Muscle of leg (tissue), 11 donors: ENCODE measurements around the gene RASA3. TPM values are rescaled to one million over a fixed set of nuclear protein-coding genes. Genes with fewer than 3 reads are reported as not detected.

Experiments used
- DNase-seq: peaks from one replicate; pipeline ENCODE4 v3.0.0; 2013
- H3K27ac ChIP-seq: one replicate; pipeline ENCODE4 v1.5.1; 2013; ENCODE audit warnings: mild to moderate bottlenecking, low read length, control low read depth
- H3K27me3 ChIP-seq: one replicate; pipeline ENCODE4 v1.6.1; 2013; ENCODE audit warnings: low read length; ENCODE audit not compliant: control insufficient read depth, insufficient read depth
- H3K36me3 ChIP-seq: one replicate; pipeline ENCODE4 v1.6.1; 2013; ENCODE audit warnings: low read length; ENCODE audit not compliant: control insufficient read depth, insufficient read depth
- H3K4me1 ChIP-seq: one replicate; pipeline ENCODE4 v1.6.1; 2013; ENCODE audit warnings: low read length; ENCODE audit not compliant: control insufficient read depth, insufficient read depth
- H3K4me3 ChIP-seq: one replicate; pipeline ENCODE4 v1.5.1; 2013; ENCODE audit warnings: low read length, control low read depth
- H3K9me3 ChIP-seq: replicated peaks from 2 replicates; pipeline ENCODE4 v1.6.1; 2013; ENCODE audit warnings: low read depth, low read length; ENCODE audit not compliant: control insufficient read depth
- WGBS: methylation state at CpG from one replicate; pipeline ENCODE4 v1.1.5; 2013; ENCODE audit warnings: missing lambda C conversion rate; ENCODE audit not compliant: insufficient coverage; 5-methylcytosine and 5-hydroxymethylcytosine counted together
- polyA plus RNA-seq, 8 donors: library from polyadenylated mRNA; unstranded; fragments of 120-200 nt; gene quantifications; one replicate each; pipeline versions ENCODE4 v1.2.1 to v1.2.3, GENCODE V29; 2013; ENCODE audit warnings: inconsistent platforms in 1 of 8, low replicate concordance in 1 of 8; ENCODE audit not compliant: insufficient read length in 8 of 8, insufficient read depth in 1 of 8
- total RNA-seq: library from RNA; stranded (reverse); fragments of 120-200 nt; gene quantifications from one replicate; pipeline ENCODE4 v1.2.4, GENCODE V29; 2013

The RASA3 gene
- total and polyA plus RNA-seq, 9 donors = 15.9 to 27.2 (median 21.6) TPM

DNA sequence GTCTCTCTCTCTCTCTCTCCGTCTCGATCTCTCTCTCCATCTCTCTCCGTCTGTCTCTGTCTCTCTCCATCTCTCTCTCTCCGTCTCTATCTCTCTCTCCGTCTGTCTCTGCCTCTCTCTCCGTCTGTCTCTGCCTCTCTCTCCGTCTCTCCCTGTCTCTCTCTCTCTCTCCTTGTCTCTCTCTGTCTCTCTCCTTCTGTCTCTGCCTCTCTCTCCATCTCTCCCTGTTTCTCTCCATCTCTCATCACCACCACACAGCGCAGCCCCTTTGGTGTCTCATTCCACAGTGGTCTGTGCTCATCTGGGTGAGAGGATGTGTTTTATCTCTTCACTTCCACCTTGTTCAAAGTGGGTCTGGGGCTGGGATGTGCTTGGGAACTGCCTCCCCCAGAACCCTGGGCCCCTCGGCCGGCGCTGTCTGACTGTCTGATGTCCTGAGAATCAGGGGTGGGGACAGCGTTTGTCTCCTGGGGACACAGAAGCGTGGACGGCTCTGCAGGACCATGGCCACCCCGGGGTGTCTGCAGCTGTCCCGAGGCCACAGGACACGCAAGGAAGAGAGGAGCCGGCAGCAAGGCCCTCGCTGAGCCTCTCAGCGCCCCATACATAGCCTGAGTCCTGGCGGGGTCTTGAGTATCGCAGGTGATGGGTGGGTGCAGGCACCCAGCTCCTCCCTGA lies 118.3 kb downstream of the RASA3 start:
- Histone ChIP-seq H3K4me3 (no peak overlapping the region), H3K36me3 (peaks cover 88% of the 10 kb centered on the region), H3K4me1 (peaks cover 3% of the 10 kb centered on the region), H3K27ac (no peak overlapping the region), H3K27me3 (no peaks in the 10 kb centered on the region), H3K9me3 (no peaks in the 10 kb centered on the region)
- no peak for DNase-seq
- 93% methylated on average over 19 of the region's 22 CpGs for WGBS

DNA sequence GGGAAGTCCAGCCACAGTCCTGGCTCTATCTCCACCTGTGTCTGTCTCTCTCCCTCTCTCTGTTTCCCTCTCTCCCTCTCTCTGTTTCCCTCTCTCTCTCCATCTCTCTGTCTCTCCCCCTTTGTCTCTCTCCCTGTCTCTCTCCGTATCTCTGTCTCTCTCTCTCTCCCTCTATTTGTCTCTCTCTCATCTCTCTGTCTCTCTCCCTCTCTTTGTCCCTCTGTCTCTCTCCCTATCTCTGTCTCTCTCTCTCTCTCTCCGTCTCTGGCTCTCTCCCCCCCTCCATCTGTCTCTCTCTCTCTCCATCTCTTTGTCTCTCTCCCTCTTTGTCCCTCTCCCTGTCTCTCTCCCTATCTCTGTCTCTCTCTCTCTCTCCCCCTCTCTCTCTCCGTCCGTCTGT lies 119.1 kb downstream of the RASA3 start:
- no peak for DNase-seq
- no peak overlapping the region for H3K4me3 ChIP-seq
- H3K27ac ChIP-seq = no peak overlapping the region
- peaks cover 84% of the 10 kb centered on the region for H3K36me3 ChIP-seq
- peaks cover 3% of the 10 kb centered on the region for H3K4me1 ChIP-seq
- 79% methylated on average over 4 of the region's 4 CpGs for WGBS
- no peaks in the 10 kb centered on the region for H3K27me3 ChIP-seq
- no peaks in the 10 kb centered on the region for H3K9me3 ChIP-seq

DNA sequence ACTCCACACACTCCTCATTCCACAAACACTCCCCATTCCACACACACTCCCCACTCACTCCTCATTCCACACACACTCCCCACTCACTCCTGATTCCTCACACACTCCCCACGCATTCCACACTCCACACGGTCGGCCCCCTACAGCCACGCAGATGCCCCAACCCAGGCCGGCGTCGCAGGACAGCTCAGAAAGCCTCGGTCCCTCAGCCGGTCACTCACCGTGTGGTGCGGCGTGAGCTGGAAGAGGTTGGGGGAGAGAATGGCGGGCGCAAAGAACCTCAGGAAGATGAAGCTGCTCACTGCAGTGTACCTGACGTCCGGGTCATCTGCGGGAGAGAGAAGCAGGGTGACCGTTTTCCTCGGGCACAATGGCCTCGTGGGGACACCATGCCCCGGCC lies 119.5 kb downstream of the RASA3 start:
- Histone ChIP-seq H3K4me1 (peaks cover 3% of the 10 kb centered on the region), H3K27ac (no peak overlapping the region), H3K4me3 (no peak overlapping the region), H3K9me3 (no peaks in the 10 kb centered on the region), H3K36me3 (peaks cover 80% of the 10 kb centered on the region), H3K27me3 (no peaks in the 10 kb centered on the region)
- DNase-seq = no peak
- WGBS = 85% methylated on average over 13 of the region's 21 CpGs

DNA sequence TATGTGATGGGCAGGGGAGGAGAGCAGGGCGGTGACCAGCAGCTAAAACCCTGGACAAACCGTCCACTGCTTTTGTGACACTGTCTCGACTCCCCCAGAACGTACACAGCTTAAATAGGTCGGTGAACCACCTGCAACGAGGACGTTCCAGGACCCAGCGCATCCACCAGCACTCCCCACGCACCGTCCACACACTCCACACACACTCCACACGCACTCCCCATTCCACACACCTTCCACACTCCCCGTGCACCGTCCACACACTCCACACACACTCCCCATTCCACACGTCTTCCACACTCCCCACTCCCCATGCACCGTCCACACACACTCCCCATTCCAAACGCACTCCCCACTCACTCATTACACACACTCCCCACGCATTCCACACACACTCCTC lies 120.3 kb downstream of the RASA3 start:
- H3K27me3 ChIP-seq = no peaks in the 10 kb centered on the region
- H3K36me3 ChIP-seq = peaks cover 76% of the 10 kb centered on the region
- no peaks in the 10 kb centered on the region for H3K9me3 ChIP-seq
- 88% methylated on average over 16 of the region's 17 CpGs for WGBS
- no peak overlapping the region for H3K4me3 ChIP-seq
- DNase-seq = no peak
- H3K27ac ChIP-seq = no peak overlapping the region
- H3K4me1 ChIP-seq = peaks cover 3% of the 10 kb centered on the region

DNA sequence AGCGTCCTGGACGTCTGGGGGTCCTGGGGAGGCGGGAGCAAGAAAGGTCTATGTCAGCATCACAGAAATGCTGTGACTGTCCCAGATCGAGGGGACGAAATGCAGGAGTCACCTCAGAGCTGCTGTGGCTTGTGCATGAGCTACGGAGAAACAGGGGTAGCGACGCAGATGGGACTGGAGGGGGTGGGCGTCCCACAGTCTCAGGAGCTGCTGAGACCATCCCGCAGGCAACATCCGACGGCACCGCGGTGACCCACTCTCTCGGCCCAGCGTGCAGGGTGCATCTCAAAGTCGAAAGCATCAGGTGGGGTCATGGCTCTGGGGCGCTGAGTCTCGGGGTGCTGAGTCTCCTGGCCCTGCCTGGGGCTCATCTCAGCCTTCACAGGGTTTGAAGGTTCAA lies 121.2 kb downstream of the RASA3 start:
- H3K27me3 ChIP-seq = no peaks in the 10 kb centered on the region
- peaks cover 67% of the 10 kb centered on the region for H3K36me3 ChIP-seq
- H3K27ac ChIP-seq = no peak overlapping the region
- 95% methylated on average over 19 of the region's 19 CpGs for WGBS
- no peak overlapping the region for H3K4me3 ChIP-seq
- no peaks in the 10 kb centered on the region for H3K9me3 ChIP-seq
- H3K4me1 ChIP-seq = peaks cover 3% of the 10 kb centered on the region
- no peak for DNase-seq

DNA sequence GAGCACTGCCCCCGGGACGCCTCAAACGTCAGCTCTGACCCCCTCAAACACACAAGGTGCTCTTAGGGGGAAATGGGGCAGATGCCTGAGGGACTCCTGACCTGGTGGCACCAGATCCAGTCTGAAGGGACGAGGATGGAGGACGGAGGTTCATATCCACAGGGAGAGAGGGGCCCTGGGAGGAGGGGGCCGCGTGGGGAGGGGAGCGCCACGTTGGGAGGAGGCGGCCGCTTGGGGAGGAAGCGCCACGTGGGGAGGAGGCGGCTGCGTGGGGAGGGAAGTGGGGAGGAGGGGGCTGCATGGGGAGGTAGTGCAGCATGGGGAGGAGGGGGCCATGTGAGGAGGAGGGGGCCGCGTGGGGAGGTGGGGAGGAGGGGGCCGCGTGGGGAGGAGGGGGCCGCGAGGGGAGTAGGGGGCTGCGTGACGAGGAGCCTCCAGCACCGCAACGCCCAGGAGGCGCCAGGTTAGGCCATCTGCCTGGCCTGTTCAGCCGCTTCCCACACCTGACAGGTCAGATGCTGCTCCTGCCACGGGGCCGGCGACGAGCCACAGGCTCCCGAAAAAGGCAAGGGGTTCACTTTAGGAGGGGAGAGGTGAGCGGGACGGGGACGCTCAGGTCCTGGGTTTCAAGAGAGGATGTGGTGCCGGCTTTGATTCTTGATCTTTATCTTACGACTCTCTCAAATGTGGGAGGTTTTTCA lies 121.9 kb downstream of the RASA3 start:
- 92% methylated on average over 19 of the region's 37 CpGs for WGBS
- Histone ChIP-seq H3K4me1 (no peaks in the 10 kb centered on the region), H3K36me3 (peaks cover 60% of the 10 kb centered on the region), H3K4me3 (no peak overlapping the region), H3K27me3 (no peaks in the 10 kb centered on the region), H3K27ac (no peak overlapping the region), H3K9me3 (no peaks in the 10 kb centered on the region)
- DNase-seq = no peak

DNA sequence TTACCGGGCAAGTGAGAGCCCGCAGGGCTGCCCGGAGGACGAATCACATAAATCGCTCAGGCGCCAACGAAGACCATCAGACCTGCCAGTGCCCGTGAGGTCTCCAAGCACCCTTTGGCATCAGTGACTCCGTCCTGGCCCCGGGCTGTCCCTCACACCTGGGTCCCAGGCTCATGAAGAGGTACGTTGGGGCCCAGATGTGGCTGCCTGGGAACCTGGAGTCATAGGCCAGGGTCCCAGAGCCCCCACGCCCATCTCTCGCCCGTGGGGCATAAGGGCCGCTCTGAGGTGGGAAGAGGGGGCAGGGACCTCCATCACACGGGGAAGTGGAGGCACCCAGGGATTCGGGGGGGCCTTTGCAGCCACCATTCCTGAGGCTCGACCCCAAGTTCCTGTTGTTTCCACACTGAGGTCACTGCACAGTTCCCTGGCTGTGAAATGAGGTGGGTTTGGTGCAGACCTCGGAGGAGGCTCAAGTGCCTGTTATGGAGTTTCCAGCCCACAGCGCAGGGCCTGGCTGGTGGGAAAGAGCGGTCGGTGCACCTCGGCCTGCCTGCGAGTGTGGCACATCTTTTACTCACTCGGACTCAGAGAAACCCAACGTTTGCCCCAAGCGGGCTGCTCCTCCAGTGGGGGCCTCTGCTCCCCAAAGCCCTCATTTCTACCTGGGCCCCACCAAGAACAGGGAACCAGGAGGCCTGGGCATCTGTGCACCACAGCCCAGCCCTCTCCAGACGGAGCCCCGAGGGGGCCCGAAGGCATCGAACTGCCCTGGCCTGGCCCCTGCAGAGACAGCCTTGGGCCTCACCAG lies 122.6 kb downstream of the RASA3 start:
- no peak for DNase-seq
- Histone ChIP-seq H3K27me3 (no peaks in the 10 kb centered on the region), H3K36me3 (peaks cover 53% of the 10 kb centered on the region), H3K9me3 (no peaks in the 10 kb centered on the region), H3K4me3 (no peak overlapping the region), H3K27ac (no peak overlapping the region), H3K4me1 (no peaks in the 10 kb centered on the region)
- 92% methylated on average over 25 of the region's 31 CpGs for WGBS

DNA sequence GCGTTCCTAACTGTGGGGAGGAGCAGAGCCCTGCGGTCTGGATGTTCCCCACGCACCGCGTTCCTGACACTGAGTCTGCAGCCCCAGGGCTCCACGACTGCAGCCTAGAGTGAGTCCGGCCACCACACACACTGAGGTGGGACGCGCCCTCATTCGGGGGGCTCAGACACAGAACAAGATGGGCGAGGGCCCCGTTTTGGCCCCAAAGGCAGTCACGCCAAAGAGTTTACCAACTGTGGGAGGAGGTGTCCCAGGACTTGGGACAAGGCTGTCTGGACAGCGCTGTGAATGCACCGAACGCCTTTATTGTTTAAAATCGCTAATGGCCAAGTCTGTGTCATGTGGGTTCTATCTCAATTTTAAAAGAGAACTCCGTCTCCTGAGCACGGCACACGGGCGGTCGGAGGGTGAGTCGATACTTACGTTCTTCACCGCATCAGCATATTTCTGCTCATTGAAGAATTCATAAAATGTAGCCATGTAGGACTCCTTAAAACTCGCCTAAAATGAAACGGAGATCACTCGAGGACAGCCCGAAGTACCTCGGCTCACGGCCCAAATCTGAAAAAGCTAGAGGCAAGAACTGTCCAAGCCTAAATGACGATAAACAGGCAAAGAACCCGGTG lies 123.3 kb downstream of the RASA3 start:
- no peaks in the 10 kb centered on the region for H3K9me3 ChIP-seq
- H3K27ac ChIP-seq = no peak overlapping the region
- H3K4me1 ChIP-seq = no peaks in the 10 kb centered on the region
- no peak for DNase-seq
- H3K4me3 ChIP-seq = no peak overlapping the region
- peaks cover 48% of the 10 kb centered on the region for H3K36me3 ChIP-seq
- 91% methylated on average over 33 of the region's 33 CpGs for WGBS
- H3K27me3 ChIP-seq = no peaks in the 10 kb centered on the region

DNA sequence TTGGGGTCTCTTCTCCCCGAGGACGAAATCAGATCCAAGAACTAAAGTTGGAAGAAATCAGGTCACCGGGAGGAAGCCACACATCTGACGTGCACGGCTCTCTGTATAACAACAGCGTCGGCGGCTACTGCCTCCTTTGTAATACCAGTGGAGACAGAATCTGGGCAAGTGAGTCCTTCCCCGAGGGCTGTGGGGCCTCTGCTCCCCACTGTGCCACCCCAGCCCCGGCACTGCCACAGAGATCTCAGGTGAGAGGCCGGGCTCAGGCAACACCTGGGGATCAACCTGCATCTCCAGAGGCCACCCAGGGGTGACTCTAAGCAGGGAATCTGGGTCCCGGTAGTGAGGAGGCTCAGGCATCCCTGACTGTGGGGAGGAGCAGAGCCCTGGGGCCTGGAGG lies 124.9 kb downstream of the RASA3 start:
- WGBS = 88% methylated on average over 10 of the region's 12 CpGs

DNA sequence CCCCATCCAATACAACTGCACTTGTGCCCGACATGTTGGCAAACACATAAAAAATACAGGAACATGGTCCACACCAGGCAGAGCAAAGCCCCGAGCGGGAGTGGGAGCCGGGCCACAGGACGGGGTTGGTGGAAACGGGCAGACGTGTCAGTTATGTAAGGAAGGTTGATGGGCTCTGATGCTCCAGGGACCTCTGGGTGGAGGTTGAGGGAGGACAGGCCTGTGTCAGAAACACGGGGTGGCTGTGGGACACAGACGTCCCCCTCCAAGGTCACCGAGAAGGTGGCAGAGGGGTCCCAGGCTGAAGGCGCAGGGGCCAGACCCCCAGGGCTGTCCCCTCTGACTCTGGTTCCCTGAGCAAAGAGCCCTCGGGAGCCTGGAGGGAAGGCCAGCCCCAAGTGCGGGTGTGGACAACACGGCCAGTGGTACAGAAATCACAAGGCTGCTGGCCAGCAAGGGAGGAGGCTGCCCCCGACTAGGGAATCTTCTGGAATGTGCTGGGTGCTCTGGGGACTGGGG lies 127.2 kb downstream of the RASA3 start:
- H3K4me3 ChIP-seq = no peak overlapping the region
- H3K36me3 ChIP-seq = peaks cover 41% of the 10 kb centered on the region
- no peak overlapping the region for H3K27ac ChIP-seq
- DNase-seq = no peak
- H3K9me3 ChIP-seq = no peaks in the 10 kb centered on the region
- 78% methylated on average over 12 of the region's 15 CpGs for WGBS
- no peaks in the 10 kb centered on the region for H3K4me1 ChIP-seq
- H3K27me3 ChIP-seq = no peaks in the 10 kb centered on the region

More for the DNA sequence above, 124.9 kb downstream of the RASA3 start:
- DNase-seq = no peak
- no peak overlapping the region for H3K4me3 ChIP-seq
- no peaks in the 10 kb centered on the region for H3K27me3 ChIP-seq
- H3K27ac ChIP-seq = no peak overlapping the region
- peaks cover 48% of the 10 kb centered on the region for H3K36me3 ChIP-seq
- no peaks in the 10 kb centered on the region for H3K4me1 ChIP-seq
- H3K9me3 ChIP-seq = no peaks in the 10 kb centered on the region
